Measurements from ENCODE around the gene ACR. TPM values are rescaled to one million over a fixed set of nuclear protein-coding genes. Genes with fewer than 3 reads are reported as not detected.

Gene ACR
- total RNA-seq, 1 experiment from 2014 or later = not detected

GRCh38 chr22:50716290-50717024 is 21.5 kb upstream of the ACR start:
- Histone ChIP-seq H3K4me3 (no peak overlapping the region), H3K27me3 (replicated peaks) (peaks cover 36% of the 10 kb centered on the region), H3K27ac (no peak overlapping the region), H3K36me3 (no peaks in the 10 kb centered on the region), H3K9me3 (replicated peaks) (no peaks in the 10 kb centered on the region), H3K4me1 (replicated peaks) (no peaks in the 10 kb centered on the region)
- no peak for DNase-seq (ENCODE audit: low read depth in 1 of 2, low spot score in 2 of 2)

- DNase-seq (ENCODE audit: low read depth in 1 of 2, low spot score in 2 of 2) = no peak
- H3K27ac ChIP-seq = no peak overlapping the region
- H3K4me1 ChIP-seq (replicated peaks) = no peaks in the 10 kb centered on the region
- H3K27me3 ChIP-seq (replicated peaks) = peaks cover 43% of the 10 kb centered on the region
- H3K36me3 ChIP-seq = no peaks in the 10 kb centered on the region
- no peak overlapping the region for H3K4me3 ChIP-seq
- H3K9me3 ChIP-seq (replicated peaks) = no peaks in the 10 kb centered on the region
Observed at GRCh38 chr22:50717709-50718351, 20.2 kb upstream of the ACR start.

GRCh38 chr22:50718352-50718709 is 19.7 kb upstream of the ACR start:
- Histone ChIP-seq H3K4me3 (no peak overlapping the region), H3K36me3 (no peaks in the 10 kb centered on the region), H3K4me1 (replicated peaks) (no peaks in the 10 kb centered on the region), H3K27me3 (replicated peaks) (peaks cover 43% of the 10 kb centered on the region), H3K9me3 (replicated peaks) (no peaks in the 10 kb centered on the region), H3K27ac (no peak overlapping the region)
- DNase-seq (ENCODE audit: low read depth in 1 of 2, low spot score in 2 of 2) = no peak

- H3K4me1 ChIP-seq (replicated peaks) = no peaks in the 10 kb centered on the region
- no peaks in the 10 kb centered on the region for H3K36me3 ChIP-seq
- peaks cover 43% of the 10 kb centered on the region for H3K27me3 ChIP-seq (replicated peaks)
- no peak for DNase-seq (ENCODE audit: low read depth in 1 of 2, low spot score in 2 of 2)
- no peaks in the 10 kb centered on the region; the same call in 1 of the 2 replicates for H3K9me3 ChIP-seq (replicated peaks)
- no peak overlapping the region for H3K4me3 ChIP-seq
- H3K27ac ChIP-seq = no peak overlapping the region
Observed at GRCh38 chr22:50719814-50720300, 18.1 kb upstream of the ACR start.

- no peak for DNase-seq (ENCODE audit: low read depth in 1 of 2, low spot score in 2 of 2)
- Histone ChIP-seq H3K27me3 (replicated peaks) (peaks cover 43% of the 10 kb centered on the region), H3K4me3 (no peak overlapping the region), H3K36me3 (no peaks in the 10 kb centered on the region), H3K4me1 (replicated peaks) (no peaks in the 10 kb centered on the region), H3K9me3 (replicated peaks) (no peaks in the 10 kb centered on the region; the same call in 1 of the 2 replicates), H3K27ac (no peak overlapping the region)
Observed at GRCh38 chr22:50720301-50721256, 17.4 kb upstream of the ACR start.

GRCh38 chr22:50721257-50721844 is 16.7 kb upstream of the ACR start:
- no peak overlapping the region for H3K27ac ChIP-seq
- H3K36me3 ChIP-seq = no peaks in the 10 kb centered on the region
- no peak for DNase-seq (ENCODE audit: low read depth in 1 of 2, low spot score in 2 of 2)
- H3K27me3 ChIP-seq (replicated peaks) = peaks cover 43% of the 10 kb centered on the region
- H3K4me3 ChIP-seq = no peak overlapping the region
- no peaks in the 10 kb centered on the region; the same call in 1 of the 2 replicates for H3K9me3 ChIP-seq (replicated peaks)
- H3K4me1 ChIP-seq (replicated peaks) = no peaks in the 10 kb centered on the region

- Histone ChIP-seq H3K36me3 (no peaks in the 10 kb centered on the region), H3K4me1 (replicated peaks) (no peaks in the 10 kb centered on the region), H3K9me3 (replicated peaks) (no peaks in the 10 kb centered on the region; the same call in 1 of the 2 replicates), H3K4me3 (no peak overlapping the region), H3K27ac (no peak overlapping the region), H3K27me3 (replicated peaks) (peaks cover 39% of the 10 kb centered on the region)
- no peak for DNase-seq (ENCODE audit: low read depth in 1 of 2, low spot score in 2 of 2)
Observed at GRCh38 chr22:50722048-50722701, 15.8 kb upstream of the ACR start.

GRCh38 chr22:50722716-50723428 is 15.1 kb upstream of the ACR start:
- no peaks in the 10 kb centered on the region for H3K36me3 ChIP-seq
- no peak overlapping the region for H3K27ac ChIP-seq
- H3K9me3 ChIP-seq (replicated peaks) = no peaks in the 10 kb centered on the region; the same call in 1 of the 2 replicates
- peaks cover 35% of the 10 kb centered on the region for H3K27me3 ChIP-seq (replicated peaks)
- no peak overlapping the region for H3K4me3 ChIP-seq
- H3K4me1 ChIP-seq (replicated peaks) = no peaks in the 10 kb centered on the region
- no peak for DNase-seq (ENCODE audit: low read depth in 1 of 2, low spot score in 2 of 2)

- no peaks in the 10 kb centered on the region for H3K4me1 ChIP-seq (replicated peaks)
- DNase-seq (ENCODE audit: low read depth in 1 of 2, low spot score in 2 of 2) = no peak
- H3K9me3 ChIP-seq (replicated peaks) = no peaks in the 10 kb centered on the region; the same call in 1 of the 2 replicates
- H3K4me3 ChIP-seq = no peak overlapping the region
- H3K36me3 ChIP-seq = no peaks in the 10 kb centered on the region
- H3K27me3 ChIP-seq (replicated peaks) = peaks cover 29% of the 10 kb centered on the region
- no peak overlapping the region for H3K27ac ChIP-seq
Observed at GRCh38 chr22:50723991-50724390, 14.0 kb upstream of the ACR start.

- Histone ChIP-seq H3K4me3 (no peak overlapping the region), H3K4me1 (replicated peaks) (no peaks in the 10 kb centered on the region), H3K27ac (no peak overlapping the region), H3K9me3 (replicated peaks) (no peaks in the 10 kb centered on the region; the same call in 1 of the 2 replicates), H3K36me3 (no peaks in the 10 kb centered on the region), H3K27me3 (replicated peaks) (peaks cover 23% of the 10 kb centered on the region)
- DNase-seq (ENCODE audit: low read depth in 1 of 2, low spot score in 2 of 2) = no peak
Observed at GRCh38 chr22:50724616-50725015, 13.4 kb upstream of the ACR start.

- Histone ChIP-seq H3K27ac (no peak overlapping the region), H3K27me3 (replicated peaks) (peaks cover 15% of the 10 kb centered on the region), H3K4me1 (replicated peaks) (no peaks in the 10 kb centered on the region), H3K4me3 (no peak overlapping the region), H3K36me3 (no peaks in the 10 kb centered on the region), H3K9me3 (replicated peaks) (no peaks in the 10 kb centered on the region; the same call in 1 of the 2 replicates)
- DNase-seq (ENCODE audit: low read depth in 1 of 2, low spot score in 2 of 2) = no peak
Observed at GRCh38 chr22:50725597-50725996, 12.4 kb upstream of the ACR start.

GRCh38 chr22:50726643-50727340 is 11.2 kb upstream of the ACR start:
- no peak for DNase-seq (ENCODE audit: low read depth in 1 of 2, low spot score in 2 of 2)
- H3K4me3 ChIP-seq = no peak overlapping the region
- H3K27ac ChIP-seq = no peak overlapping the region
- peaks cover 1% of the 10 kb centered on the region for H3K4me1 ChIP-seq (replicated peaks)
- H3K27me3 ChIP-seq (replicated peaks) = peaks cover 7% of the 10 kb centered on the region
- H3K9me3 ChIP-seq (replicated peaks) = no peaks in the 10 kb centered on the region; the same call in 1 of the 2 replicates
- H3K36me3 ChIP-seq = no peaks in the 10 kb centered on the region

Data from SJSA1 (cell line).